Loucy (cell line): ENCODE results near the gene TMEM17.

ENCODE experiments used
- H2AFZ ChIP-seq: fragments of 200-600 bp; sonication (generic); 2 replicates; pipeline ENCODE4 v1.6.0; 2016; ENCODE audit warnings: antibody characterized with exemption, mild to moderate bottlenecking, low read length, moderate library complexity
- H3F3A ChIP-seq: fragments of 200-600 bp; 2 replicates; pipeline ENCODE4 v1.6.0; 2016; ENCODE audit warnings: antibody characterized with exemption, low read depth, mild to moderate bottlenecking
- H3K27me3 ChIP-seq: fragments of 200-600 bp; sonication (generic); 2 replicates; pipeline ENCODE4 v1.6.1; 2014; ENCODE audit warnings: low read length, mild to moderate bottlenecking; ENCODE audit not compliant: insufficient read depth, poor library complexity, severe bottlenecking
- H3K36me3 ChIP-seq: fragments of 200-600 bp; sonication (generic); 2 replicates; pipeline ENCODE4 v1.6.1; 2016; ENCODE audit warnings: low read length; ENCODE audit not compliant: insufficient read depth
- H3K4me1 ChIP-seq: fragments of 200-600 bp; sonication (generic); 2 replicates; pipeline ENCODE4 v1.5.1; 2014; ENCODE audit warnings: low read length, mild to moderate bottlenecking; ENCODE audit not compliant: insufficient read depth, poor library complexity, severe bottlenecking
- H3K4me2 ChIP-seq: fragments of 200-600 bp; sonication (generic); 2 replicates; pipeline ENCODE4 v1.6.0; 2014; ENCODE audit warnings: antibody characterized with exemption, low read length, low read depth, mild to moderate bottlenecking; ENCODE audit not compliant: poor library complexity, severe bottlenecking
- H3K4me3 ChIP-seq: fragments of 200-600 bp; sonication (generic); 2 replicates; pipeline ENCODE4 v1.5.1; 2014; ENCODE audit warnings: low read length, mild to moderate bottlenecking, mixed read lengths; ENCODE audit not compliant: poor library complexity, severe bottlenecking
- H3K79me2 ChIP-seq: fragments of 200-600 bp; sonication (generic); 2 replicates; pipeline ENCODE4 v1.6.1; 2014; ENCODE audit warnings: low read length; ENCODE audit not compliant: insufficient read depth
- H3K9ac ChIP-seq: fragments of 200-600 bp; sonication (generic); 2 replicates; pipeline ENCODE4 v1.6.0; 2014; ENCODE audit warnings: mild to moderate bottlenecking, low read depth, low read length, moderate library complexity; ENCODE audit not compliant: poor library complexity, severe bottlenecking
- H3K9me2 ChIP-seq: fragments of 200-600 bp; sonication (generic); replicated peaks from 2 replicates; pipeline ENCODE4 v1.6.1; 2016; ENCODE audit warnings: low read depth, low read length, mixed read lengths
- H3K9me3 ChIP-seq: fragments of 200-600 bp; sonication (generic); 2 replicates; pipeline ENCODE4 v1.6.1; 2014; ENCODE audit warnings: mild to moderate bottlenecking, antibody characterized with exemption, low read length, low read depth; ENCODE audit not compliant: insufficient read depth
- H4K20me1 ChIP-seq: fragments of 200-600 bp; sonication (generic); 2 replicates; pipeline ENCODE4 v1.6.0; 2014; ENCODE audit warnings: antibody characterized with exemption, low read length, mild to moderate bottlenecking; ENCODE audit not compliant: insufficient read depth, poor library complexity, severe bottlenecking
- EZH2phosphoT487 ChIP-seq: fragments of 200-600 bp; IDR thresholded peaks from 2 replicates; pipeline ENCODE4 v1.6.1; 2018; ENCODE audit warnings: antibody characterized with exemption, mild to moderate bottlenecking, moderate library complexity, borderline replicate concordance
- TF ChIP-seq, protein P1 (sequence below): fragments of 200-600 bp; sonication (generic); conservative IDR thresholded peaks from 2 replicates; pipeline ENCODE4 v1.5.1; 2014; ENCODE audit warnings: mild to moderate bottlenecking, antibody characterized with exemption, low read length

The TMEM17 gene

DNA sequence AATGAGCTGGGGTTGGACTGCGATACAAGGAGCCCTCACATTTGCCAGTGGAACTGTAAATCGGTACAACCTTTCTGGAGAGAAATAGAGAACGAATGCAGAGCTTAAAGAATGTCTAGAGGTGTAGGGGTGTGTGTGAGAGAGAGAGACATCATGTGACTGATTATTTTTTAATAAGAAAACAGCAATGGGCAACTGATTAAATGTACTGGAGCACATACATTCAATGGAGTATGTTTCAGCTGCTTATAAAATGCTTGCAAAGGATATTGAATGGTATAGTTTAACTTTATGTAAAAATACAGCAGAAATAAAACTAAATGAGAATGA lies 391 bp upstream of the TMEM17 start:
- no peak for TF ChIP-seq EZH2phosphoT487
- TF ChIP-seq, protein P1, sequence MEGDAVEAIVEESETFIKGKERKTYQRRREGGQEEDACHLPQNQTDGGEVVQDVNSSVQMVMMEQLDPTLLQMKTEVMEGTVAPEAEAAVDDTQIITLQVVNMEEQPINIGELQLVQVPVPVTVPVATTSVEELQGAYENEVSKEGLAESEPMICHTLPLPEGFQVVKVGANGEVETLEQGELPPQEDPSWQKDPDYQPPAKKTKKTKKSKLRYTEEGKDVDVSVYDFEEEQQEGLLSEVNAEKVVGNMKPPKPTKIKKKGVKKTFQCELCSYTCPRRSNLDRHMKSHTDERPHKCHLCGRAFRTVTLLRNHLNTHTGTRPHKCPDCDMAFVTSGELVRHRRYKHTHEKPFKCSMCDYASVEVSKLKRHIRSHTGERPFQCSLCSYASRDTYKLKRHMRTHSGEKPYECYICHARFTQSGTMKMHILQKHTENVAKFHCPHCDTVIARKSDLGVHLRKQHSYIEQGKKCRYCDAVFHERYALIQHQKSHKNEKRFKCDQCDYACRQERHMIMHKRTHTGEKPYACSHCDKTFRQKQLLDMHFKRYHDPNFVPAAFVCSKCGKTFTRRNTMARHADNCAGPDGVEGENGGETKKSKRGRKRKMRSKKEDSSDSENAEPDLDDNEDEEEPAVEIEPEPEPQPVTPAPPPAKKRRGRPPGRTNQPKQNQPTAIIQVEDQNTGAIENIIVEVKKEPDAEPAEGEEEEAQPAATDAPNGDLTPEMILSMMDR = no peak
- Histone ChIP-seq H3K79me2 (no peaks in the 10 kb centered on the region), H3K4me1 (peaks cover 9% of the 10 kb centered on the region), H2AFZ (peak overlapping the region; percentile 96), H3K4me3 (peak overlapping the region; percentile 70), H3K27me3 (no peaks in the 10 kb centered on the region), H4K20me1 (no peaks in the 10 kb centered on the region), H3K4me2 (peak overlapping the region; percentile 79), H3K36me3 (no peaks in the 10 kb centered on the region), H3K9me3 (no peaks in the 10 kb centered on the region), H3K9ac (peak overlapping the region; percentile 26), H3K9me2 (no peaks in the 10 kb centered on the region), H3F3A (no peaks in the 10 kb centered on the region)

DNA sequence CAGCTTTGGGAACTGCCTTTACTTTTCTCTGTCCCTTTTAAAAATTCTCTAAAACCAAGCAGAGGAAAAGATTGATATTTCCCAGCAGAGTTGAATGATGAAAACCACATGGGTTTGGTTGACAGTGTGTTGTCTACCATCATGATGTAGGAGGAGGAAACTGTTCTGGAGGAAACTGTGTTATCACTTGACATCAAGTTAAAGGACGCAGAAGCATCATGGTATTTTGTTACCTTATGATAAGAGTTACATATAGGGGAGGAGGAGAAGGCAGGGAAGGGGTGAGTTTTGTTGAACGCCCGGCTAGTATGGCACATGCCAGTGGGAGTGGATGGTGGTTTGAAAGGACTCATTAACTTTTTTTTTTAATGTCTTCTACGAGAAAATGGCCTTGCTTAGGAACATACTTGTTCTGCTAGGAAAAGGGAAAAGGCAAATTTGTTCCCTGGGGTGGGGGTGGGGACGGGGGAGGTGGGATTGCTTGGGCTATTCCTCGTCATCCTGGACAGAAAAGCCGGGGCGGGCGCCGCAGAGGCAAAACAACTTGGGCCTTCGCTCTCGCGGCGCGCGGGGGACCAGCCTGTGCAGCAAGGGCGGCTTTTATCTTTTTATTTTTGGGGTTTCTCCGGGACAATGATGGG lies 766 bp downstream of the TMEM17 start:
- Histone ChIP-seq H3K36me3 (no peaks in the 10 kb centered on the region), H3K9me3 (no peaks in the 10 kb centered on the region), H3K9ac (no peak overlapping the region), H3K4me3 (no peak overlapping the region), H3F3A (no peaks in the 10 kb centered on the region), H4K20me1 (no peaks in the 10 kb centered on the region), H3K27me3 (no peaks in the 10 kb centered on the region), H3K9me2 (no peaks in the 10 kb centered on the region), H3K4me1 (peaks cover 9% of the 10 kb centered on the region), H2AFZ (no peak overlapping the region), H3K4me2 (no peak overlapping the region), H3K79me2 (no peaks in the 10 kb centered on the region)
- TF ChIP-seq EZH2phosphoT487 = no peak
- TF ChIP-seq, protein P1 = no peak

DNA sequence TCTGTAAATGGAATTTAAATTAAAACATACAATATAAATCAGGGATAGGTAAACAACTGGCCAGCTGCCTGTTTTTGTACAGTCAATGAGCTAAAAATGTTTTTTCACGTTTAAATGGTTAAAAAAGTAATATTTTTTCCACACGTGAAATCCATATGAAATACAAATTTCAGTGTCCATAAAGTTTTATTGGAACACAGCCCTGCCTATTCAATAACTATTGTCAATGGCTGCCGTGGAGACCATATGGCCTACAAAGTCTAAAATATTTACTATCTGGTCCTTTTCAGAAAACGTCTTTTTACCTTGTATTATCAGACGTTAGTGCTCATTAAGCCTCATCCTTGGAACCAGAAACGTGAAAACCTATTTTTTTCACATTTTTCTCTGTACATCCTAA lies 1.3 kb downstream of the TMEM17 start:
- Histone ChIP-seq H3K4me1 (peaks cover 9% of the 10 kb centered on the region), H3K36me3 (no peaks in the 10 kb centered on the region), H4K20me1 (no peaks in the 10 kb centered on the region), H3K4me2 (no peak overlapping the region), H3K4me3 (no peak overlapping the region), H3F3A (no peaks in the 10 kb centered on the region), H2AFZ (no peak overlapping the region), H3K9me2 (no peaks in the 10 kb centered on the region), H3K79me2 (no peaks in the 10 kb centered on the region), H3K9me3 (no peaks in the 10 kb centered on the region), H3K9ac (no peak overlapping the region), H3K27me3 (no peaks in the 10 kb centered on the region)
- TF ChIP-seq, protein P1 = no peak
- TF ChIP-seq EZH2phosphoT487 = no peak
